ENCODE results near the gene GGNBP2. TPM values are rescaled to one million over a fixed set of nuclear protein-coding genes. Genes with fewer than 3 reads are reported as not detected.
A peak's percentile ranks its signal among the peaks of the same experiment; 100 is the strongest.

The GGNBP2 gene
- total and polyA plus RNA-seq, 3 donors from 2014 or later = 104 to 144 (median 118) TPM

DNA sequence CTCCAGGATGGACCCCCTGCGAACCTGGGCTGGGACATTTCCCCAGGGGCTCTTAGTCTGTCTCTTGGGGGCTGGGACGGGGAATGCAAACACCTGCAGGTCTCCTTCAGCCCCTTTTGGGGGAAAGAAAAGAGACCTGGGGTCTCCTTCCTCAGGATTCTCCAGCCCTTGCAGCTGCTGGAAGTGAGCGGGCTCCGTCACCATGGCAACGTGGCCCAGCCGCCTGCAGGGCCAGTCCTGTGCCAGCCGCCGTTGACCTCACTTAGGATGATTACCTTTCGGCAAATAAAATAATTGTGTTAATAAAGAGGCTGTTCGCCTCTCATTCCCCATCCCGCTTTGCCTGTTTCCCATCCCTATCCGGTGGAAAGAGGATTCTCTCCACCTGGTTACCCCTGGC is 82.4 kb downstream of the GGNBP2 start:
- intact Hi-C loops (cut with DNase I; ENCODE audit: low total_unique reads) = no loop called here
- Histone ChIP-seq H3K9me3 (no peaks in the 10 kb centered on the region), H3K4me1 (no peaks in the 10 kb centered on the region), H3K27ac (no peak overlapping the region), H3K36me3 (ENCODE audit: low read depth, missing control alignments) (no peaks in the 10 kb centered on the region), H3K27me3 (no peaks in the 10 kb centered on the region), H3K4me3 (no peak overlapping the region)
- TF ChIP-seq, protein P1, sequence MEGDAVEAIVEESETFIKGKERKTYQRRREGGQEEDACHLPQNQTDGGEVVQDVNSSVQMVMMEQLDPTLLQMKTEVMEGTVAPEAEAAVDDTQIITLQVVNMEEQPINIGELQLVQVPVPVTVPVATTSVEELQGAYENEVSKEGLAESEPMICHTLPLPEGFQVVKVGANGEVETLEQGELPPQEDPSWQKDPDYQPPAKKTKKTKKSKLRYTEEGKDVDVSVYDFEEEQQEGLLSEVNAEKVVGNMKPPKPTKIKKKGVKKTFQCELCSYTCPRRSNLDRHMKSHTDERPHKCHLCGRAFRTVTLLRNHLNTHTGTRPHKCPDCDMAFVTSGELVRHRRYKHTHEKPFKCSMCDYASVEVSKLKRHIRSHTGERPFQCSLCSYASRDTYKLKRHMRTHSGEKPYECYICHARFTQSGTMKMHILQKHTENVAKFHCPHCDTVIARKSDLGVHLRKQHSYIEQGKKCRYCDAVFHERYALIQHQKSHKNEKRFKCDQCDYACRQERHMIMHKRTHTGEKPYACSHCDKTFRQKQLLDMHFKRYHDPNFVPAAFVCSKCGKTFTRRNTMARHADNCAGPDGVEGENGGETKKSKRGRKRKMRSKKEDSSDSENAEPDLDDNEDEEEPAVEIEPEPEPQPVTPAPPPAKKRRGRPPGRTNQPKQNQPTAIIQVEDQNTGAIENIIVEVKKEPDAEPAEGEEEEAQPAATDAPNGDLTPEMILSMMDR (IDR thresholded peaks at IDR 0.05) = no peak
- TF ChIP-seq POLR2A (IDR thresholded peaks at IDR 0.05) = no peak
- whole genome bisulfite sequencing, 2 donors = 73 to 77% methylated on average over 12 of the region's 12 CpGs
- no peak for DNase-seq

DNA sequence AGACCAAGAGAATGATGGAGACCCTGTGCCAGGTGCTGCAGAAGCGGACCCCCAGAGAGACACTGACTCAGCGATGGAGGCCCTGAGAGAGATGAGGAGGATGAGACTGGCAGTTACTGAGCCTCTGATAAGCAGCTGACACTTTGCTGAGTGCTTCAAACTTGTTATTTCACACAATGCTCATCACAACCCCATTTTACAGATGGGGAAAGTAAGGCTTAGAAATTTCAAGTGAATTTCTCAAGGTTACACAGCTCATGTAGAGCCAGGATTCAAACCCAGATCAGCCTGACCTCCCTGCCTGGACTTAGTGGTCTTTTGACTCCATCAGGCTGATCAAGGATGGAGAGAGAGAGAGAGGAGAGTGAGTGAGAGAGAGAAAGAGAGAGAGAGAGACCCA is 83.9 kb downstream of the GGNBP2 start:
- no peaks in the 10 kb centered on the region for H3K4me1 ChIP-seq
- H3K27ac ChIP-seq = no peak overlapping the region
- H3K36me3 ChIP-seq (ENCODE audit: low read depth, missing control alignments) = no peaks in the 10 kb centered on the region
- DNase-seq = no peak
- 97 to 100% methylated on average over 2 of the region's 2 CpGs for WGBS, 2 donors
- H3K9me3 ChIP-seq = no peaks in the 10 kb centered on the region
- H3K4me3 ChIP-seq = no peak overlapping the region
- TF ChIP-seq, protein P1 (IDR thresholded peaks at IDR 0.05) = no peak
- no peaks in the 10 kb centered on the region for H3K27me3 ChIP-seq
- intact Hi-C loops (cut with DNase I; ENCODE audit: low total_unique reads) = no loop called here

- no peaks in the 10 kb centered on the region for H3K36me3 ChIP-seq (ENCODE audit: low read depth, missing control alignments)
- H3K27me3 ChIP-seq = no peaks in the 10 kb centered on the region
- H3K27ac ChIP-seq = no peak overlapping the region
- peak; percentile 87 for DNase-seq
- no peak overlapping the region for H3K4me3 ChIP-seq
- H3K9me3 ChIP-seq = no peaks in the 10 kb centered on the region
- no peaks in the 10 kb centered on the region for H3K4me1 ChIP-seq
- TF ChIP-seq POLR2A (IDR thresholded peaks at IDR 0.05) = no peak
- TF ChIP-seq, protein P1 (IDR thresholded peaks at IDR 0.05) = peak; percentile 92 to 99 (median 93)
- intact Hi-C loops (cut with DNase I; ENCODE audit: low total_unique reads) = no loop called here
- WGBS, 2 donors = 39 to 44% methylated on average over 3 to 14 of the region's 14 CpGs
Observed at GRCh38 chr17:36629252-36629847, 84.6 kb downstream of the GGNBP2 start.

- H3K27ac ChIP-seq = no peak overlapping the region
- intact Hi-C loops (cut with DNase I; ENCODE audit: low total_unique reads) = no loop called here
- no peak for DNase-seq
Observed at GRCh38 chr17:36629970-36630502, 85.3 kb downstream of the GGNBP2 start.

More at GRCh38 chr17:36629970-36630502, 85.3 kb downstream of the GGNBP2 start:
- WGBS, 2 donors = 83 to 95% methylated on average over 7 to 8 of the region's 8 CpGs
- Histone ChIP-seq H3K4me1 (no peaks in the 10 kb centered on the region), H3K36me3 (ENCODE audit: low read depth, missing control alignments) (no peaks in the 10 kb centered on the region), H3K9me3 (no peaks in the 10 kb centered on the region), H3K27me3 (no peaks in the 10 kb centered on the region), H3K4me3 (no peak overlapping the region)
- TF ChIP-seq, protein P1 (IDR thresholded peaks at IDR 0.05) = no peak
- TF ChIP-seq POLR2A (IDR thresholded peaks at IDR 0.05) = no peak
